Measurements from ENCODE around the gene ACVRL1. TPM values are rescaled to one million over a fixed set of nuclear protein-coding genes. Genes with fewer than 3 reads are reported as not detected.

Gene ACVRL1
- total RNA-seq, 1 experiment from 2014 or later: 0.98 TPM

DNA sequence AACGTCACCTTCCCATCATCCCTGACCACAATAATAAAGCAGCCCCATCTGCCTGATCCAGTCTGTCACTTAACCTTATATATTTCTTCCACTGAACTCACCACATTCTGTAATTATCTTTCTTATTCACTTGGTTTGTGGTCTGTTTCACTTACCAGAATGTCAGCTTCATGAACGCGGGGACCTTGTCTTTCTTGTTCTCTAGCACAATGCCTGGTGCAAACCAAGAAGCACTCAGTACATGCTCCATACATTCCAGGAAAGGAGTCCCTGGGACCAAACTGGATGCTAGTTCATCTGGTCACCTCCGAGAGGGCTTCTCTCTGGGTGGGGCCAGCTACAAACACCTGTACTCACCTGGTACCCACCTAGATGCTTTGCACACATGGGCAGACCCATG is 36.8 kb upstream of the ACVRL1 start:
- ATAC-seq (no peak), DNase-seq (ENCODE audit: low spot score) (no peak)
- no peak for TF ChIP-seq SOX15 (CRISPR knock-in tag; IDR thresholded peaks at IDR 0.05)
- TF ChIP-seq TEAD4 (CRISPR knock-in tag; IDR thresholded peaks at IDR 0.05): no peak
- TF ChIP-seq NR1H2 (CRISPR knock-in tag; IDR thresholded peaks at IDR 0.05): no peak
- no peak for TF ChIP-seq ZNF263 (CRISPR knock-in tag; IDR thresholded peaks at IDR 0.05; ENCODE audit: low read depth)
- no peak for TF ChIP-seq GABPB1 (CRISPR knock-in tag; IDR thresholded peaks at IDR 0.05)
- no peak for TF ChIP-seq SP1 (CRISPR knock-in tag; conservative IDR thresholded peaks at IDR 0.05)
- TF ChIP-seq, protein P1, sequence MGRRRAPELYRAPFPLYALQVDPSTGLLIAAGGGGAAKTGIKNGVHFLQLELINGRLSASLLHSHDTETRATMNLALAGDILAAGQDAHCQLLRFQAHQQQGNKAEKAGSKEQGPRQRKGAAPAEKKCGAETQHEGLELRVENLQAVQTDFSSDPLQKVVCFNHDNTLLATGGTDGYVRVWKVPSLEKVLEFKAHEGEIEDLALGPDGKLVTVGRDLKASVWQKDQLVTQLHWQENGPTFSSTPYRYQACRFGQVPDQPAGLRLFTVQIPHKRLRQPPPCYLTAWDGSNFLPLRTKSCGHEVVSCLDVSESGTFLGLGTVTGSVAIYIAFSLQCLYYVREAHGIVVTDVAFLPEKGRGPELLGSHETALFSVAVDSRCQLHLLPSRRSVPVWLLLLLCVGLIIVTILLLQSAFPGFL (CRISPR knock-in tag; IDR thresholded peaks at IDR 0.05; ENCODE audit: borderline replicate concordance): no peak
- TF ChIP-seq USF2 (CRISPR knock-in tag; IDR thresholded peaks at IDR 0.05): no peak
- no peak for TF ChIP-seq ZBTB43 (CRISPR knock-in tag; IDR thresholded peaks at IDR 0.05)
- no peak for TF ChIP-seq EMX1 (CRISPR knock-in tag; IDR thresholded peaks at IDR 0.05)
- TF ChIP-seq CREB1 (CRISPR knock-in tag; IDR thresholded peaks at IDR 0.05): no peak
- Mint-ChIP-seq H3K4me3 (peak overlapping the region; percentile 69), H3K27ac (no peak overlapping the region), H3K4me1 (peaks cover 69% of the 10 kb centered on the region), H3K36me3 (no peaks in the 10 kb centered on the region), H3K9me3 (no peaks in the 10 kb centered on the region), H3K27me3 (ENCODE audit: low read depth) (peaks cover 54% of the 10 kb centered on the region)
- POLR2A ChIA-PET: interaction anchor here (1.1 to 1.6 kb wide), 2 partner anchors 18 to 22 kb away, joined by 3 to 4 read pairs; partner anchors contain the start of genes ANKRD33 and FIGNL2
- CTCF ChIA-PET: interaction anchor here (0.8 to 7.2 kb wide), 12 partner anchors 9 to 446 kb away, joined by 3 to 164 read pairs (median 6); partner anchors contain the start of genes FIGNL2 and SLC4A8

- Mint-ChIP-seq H3K27ac (no peak overlapping the region), H3K4me3 (no peak overlapping the region), H3K4me1 (peaks cover 63% of the 10 kb centered on the region), H3K36me3 (no peaks in the 10 kb centered on the region), H3K9me3 (no peaks in the 10 kb centered on the region), H3K27me3 (ENCODE audit: low read depth) (peaks cover 48% of the 10 kb centered on the region)
- POLR2A ChIA-PET: interaction anchor here (1.1 kb wide), 1 partner anchor 22 kb away, joined by 3 read pairs; the partner anchor contains the start of gene FIGNL2
- no peak for TF ChIP-seq SMAD3 (CRISPR knock-in tag; IDR thresholded peaks at IDR 0.05; ENCODE audit: borderline replicate concordance)
- TF ChIP-seq FOXP4 (CRISPR knock-in tag; IDR thresholded peaks at IDR 0.05): no peak
- TF ChIP-seq PRRX2 (CRISPR knock-in tag; IDR thresholded peaks at IDR 0.05): no peak
- TF ChIP-seq ZNF532 (CRISPR knock-in tag; IDR thresholded peaks at IDR 0.05; ENCODE audit: borderline replicate concordance): no peak
- TF ChIP-seq FOXJ3 (CRISPR knock-in tag; IDR thresholded peaks at IDR 0.05; ENCODE audit: borderline replicate concordance): no peak
- TF ChIP-seq NFYB (CRISPR knock-in tag; conservative IDR thresholded peaks at IDR 0.05; ENCODE audit: low read depth): no peak
- no peak for TF ChIP-seq USF2 (CRISPR knock-in tag; IDR thresholded peaks at IDR 0.05)
- TF ChIP-seq IRF1 (CRISPR knock-in tag; IDR thresholded peaks at IDR 0.05): no peak
- no peak for TF ChIP-seq ZNF263 (CRISPR knock-in tag; IDR thresholded peaks at IDR 0.05; ENCODE audit: low read depth)
- no peak for ATAC-seq
- no peak for DNase-seq (ENCODE audit: low spot score)
- CTCF ChIA-PET: interaction anchor here (0.6 to 7.2 kb wide), 14 partner anchors 7 to 452 kb away, joined by 3 to 164 read pairs (median 6); partner anchors contain the start of genes ANKRD33, FIGNL2 and SLC4A8
Measured at GRCh38 chr12:51871126-51871525, 36.2 kb upstream of the ACVRL1 start.

Data from WTC11 (cell line).